ENCODE measurements around the gene ANKS1B.
"Not testable (repeated sequence)": the region's sequence is repeated elsewhere in the genome, so short reads cannot be mapped to it uniquely, and the experiment has no call there.

Gene ANKS1B

GRCh38 chr12:98783420-98783819, 1201.3 kb downstream of the ANKS1B start:
- no peak for DNase-seq

GRCh38 chr12:98780261-98780660, 1204.5 kb downstream of the ANKS1B start:
- DNase-seq, result no peak

DNA sequence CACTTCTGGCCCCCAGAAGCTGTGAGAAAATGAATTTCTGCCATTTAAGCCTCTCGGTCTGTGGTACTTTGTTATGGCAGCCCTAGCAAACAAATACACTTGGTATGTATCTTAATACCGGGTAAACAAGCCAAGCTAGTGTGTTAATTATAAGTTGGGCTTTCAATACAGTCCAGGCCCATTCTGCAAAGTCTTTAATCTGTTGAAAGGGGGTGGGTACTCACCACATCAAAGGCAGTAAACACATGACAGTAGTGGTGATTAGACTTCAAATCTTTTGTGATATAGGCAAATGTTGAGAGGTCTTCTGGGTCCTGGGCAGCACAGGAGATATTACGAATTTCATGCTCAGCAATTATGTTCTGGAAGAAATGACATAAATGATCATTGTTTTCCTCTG, 1211.9 kb downstream of the ANKS1B start:
- DNase-seq, result no peak

GRCh38 chr12:98771811-98772752, 1212.7 kb downstream of the ANKS1B start:
- DNase-seq, result no peak

GRCh38 chr12:98770230-98770629, 1214.5 kb downstream of the ANKS1B start:
- no peak for DNase-seq

DNA sequence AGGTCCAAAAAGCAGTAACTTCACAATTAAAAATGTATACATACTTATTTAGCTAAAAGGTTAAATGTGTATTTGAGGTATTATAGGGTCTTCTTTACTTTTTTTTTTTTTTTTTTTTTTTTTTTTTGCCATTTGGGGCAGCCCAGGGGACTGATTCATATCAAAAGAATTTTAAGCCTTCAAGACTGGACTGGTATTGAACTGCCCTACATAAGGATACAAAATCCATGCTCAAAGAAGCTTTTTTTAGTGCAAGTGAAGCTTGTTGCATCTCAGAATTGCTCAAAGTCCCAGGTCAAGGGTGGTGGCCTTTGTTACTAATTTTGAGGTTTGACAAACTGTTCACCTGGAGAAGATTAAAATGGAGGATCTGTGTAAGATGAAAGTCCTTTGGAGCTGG, 1215.7 kb downstream of the ANKS1B start:
- no peak for DNase-seq

DNA sequence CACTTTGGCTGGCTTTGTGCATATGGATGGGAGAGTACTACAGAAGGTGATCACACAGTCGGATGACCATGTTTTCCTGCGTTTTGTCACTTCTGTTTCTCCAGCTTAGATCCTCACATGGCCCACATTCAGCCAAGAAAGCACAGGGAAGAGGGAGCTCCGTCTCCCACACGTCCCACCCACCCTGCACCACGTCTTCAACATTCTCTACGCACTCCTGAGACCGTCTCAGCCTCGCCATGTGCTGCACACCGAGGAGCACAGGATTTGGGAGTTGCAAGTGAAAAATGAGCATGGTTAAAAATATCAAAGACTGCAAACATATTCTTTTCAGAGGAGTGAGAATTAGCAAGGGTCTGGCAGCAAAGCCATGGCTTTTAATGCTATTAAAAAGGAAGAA, 1217.5 kb downstream of the ANKS1B start:
- DNase-seq, result no peak

- DNase-seq, result no peak
Observed at GRCh38 chr12:98763656-98764055, 1221.1 kb downstream of the ANKS1B start.

DNA sequence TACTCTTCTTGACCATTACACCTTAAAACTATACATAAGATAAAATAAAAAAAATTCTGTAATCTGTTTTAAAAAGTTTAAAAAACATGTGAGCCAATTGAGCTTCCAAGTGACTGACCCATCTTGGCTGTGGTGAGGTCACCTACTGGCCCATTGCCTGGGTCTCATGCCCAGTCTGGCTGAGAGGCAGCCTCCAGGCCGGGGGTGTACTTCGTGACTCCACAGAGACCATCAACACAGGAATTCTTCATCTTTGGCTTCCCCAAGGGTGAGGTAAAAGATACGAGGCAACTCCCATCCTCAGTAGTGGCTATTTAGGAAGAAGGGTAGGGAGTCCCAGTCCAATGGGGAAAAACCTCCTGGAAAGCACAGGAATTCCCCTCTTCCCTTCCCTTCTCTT, 1226.4 kb downstream of the ANKS1B start:
- DNase-seq, result no peak

DNA sequence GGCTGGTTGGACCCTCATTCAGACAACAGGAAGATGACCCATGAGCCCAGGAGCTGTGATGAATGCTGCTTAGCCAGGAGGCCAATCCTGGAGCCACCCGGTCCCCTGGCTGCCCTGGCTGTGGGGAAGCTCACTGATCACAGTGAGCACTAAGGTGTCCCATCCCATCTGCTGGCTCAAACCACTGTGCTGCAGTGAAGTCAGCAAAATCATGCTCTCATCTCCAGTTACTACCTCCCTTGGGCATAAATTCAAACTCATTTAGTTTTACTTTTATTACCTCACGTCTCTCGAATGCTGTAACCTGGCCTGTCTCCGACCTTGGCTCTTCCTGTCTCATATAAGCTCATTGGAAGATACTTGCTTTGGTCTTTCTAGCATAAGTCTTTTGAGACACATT, 1227.3 kb downstream of the ANKS1B start:
- DNase-seq, result no peak

DNA sequence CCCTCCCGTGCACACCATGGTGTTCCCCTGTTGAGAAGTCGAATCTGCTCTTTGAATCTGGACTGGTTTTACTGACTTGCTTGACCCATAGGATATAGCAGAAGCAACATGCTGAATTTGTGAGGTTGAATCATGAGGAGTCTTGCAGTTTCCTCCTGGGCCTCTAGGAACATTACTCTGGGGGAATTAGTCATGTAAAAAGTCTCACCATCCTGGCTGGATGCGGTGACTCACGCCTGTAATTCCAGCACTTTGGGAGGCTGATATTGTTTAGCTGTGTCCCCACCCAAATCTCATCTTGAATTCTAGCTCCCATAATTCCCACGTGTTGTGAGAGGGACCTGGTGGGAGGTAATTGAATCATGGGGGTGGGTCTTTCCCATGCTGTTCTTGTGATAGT, 1228.9 kb downstream of the ANKS1B start:
- DNase-seq, result not testable (repeated sequence)

- DNase-seq, result peak; percentile 62
Observed at GRCh38 chr12:98754095-98754494, 1230.6 kb downstream of the ANKS1B start.

GRCh38 chr12:98752726-98753125, 1232.0 kb downstream of the ANKS1B start:
- no peak for DNase-seq

DNA sequence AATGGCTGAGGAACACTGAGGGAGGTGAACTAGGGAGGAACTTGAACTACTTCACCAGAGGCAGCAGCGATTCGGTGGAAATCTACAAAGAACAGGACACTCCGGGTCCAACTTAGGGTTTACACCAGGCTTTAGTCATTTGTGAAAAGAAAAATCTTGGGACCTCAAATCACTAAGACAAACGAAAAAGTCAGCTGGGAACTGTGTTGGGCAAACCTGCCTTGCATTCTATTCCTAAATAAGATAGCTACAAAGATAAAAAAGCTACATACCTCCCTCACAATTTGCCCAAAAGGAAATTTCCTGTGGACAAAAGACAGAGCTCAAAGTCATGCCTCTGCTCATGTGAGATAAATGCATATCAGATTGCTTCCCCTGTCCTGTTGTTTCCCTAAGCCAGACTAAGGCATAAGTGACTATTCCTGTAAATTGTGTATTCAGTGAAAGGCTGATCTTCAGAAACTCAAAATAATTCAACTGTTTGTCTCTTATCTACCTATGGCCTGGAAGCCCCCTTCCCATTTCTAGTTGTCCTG, 1233.1 kb downstream of the ANKS1B start:
- no peak for DNase-seq

DNA sequence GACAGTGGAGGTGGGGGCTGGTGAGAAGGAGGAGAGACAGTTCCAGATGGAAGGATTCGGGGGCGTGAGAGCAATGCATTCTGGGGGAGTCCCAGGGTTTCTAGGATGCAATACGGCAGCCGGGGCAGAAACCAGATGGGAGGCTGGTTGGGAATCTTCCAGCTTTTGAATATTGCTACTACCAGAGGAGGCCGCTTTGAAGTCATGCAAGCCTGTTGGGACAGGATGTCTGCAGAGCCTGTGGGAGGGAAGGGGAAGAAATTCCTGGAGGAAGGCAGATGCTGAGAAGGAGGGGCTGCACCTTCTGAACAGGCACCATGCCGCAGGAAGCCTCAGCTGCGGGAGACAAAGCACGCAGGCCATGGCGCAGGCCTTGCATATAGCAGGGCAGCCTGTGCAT, 1234.2 kb downstream of the ANKS1B start:
- DNase-seq, result no peak

DNA sequence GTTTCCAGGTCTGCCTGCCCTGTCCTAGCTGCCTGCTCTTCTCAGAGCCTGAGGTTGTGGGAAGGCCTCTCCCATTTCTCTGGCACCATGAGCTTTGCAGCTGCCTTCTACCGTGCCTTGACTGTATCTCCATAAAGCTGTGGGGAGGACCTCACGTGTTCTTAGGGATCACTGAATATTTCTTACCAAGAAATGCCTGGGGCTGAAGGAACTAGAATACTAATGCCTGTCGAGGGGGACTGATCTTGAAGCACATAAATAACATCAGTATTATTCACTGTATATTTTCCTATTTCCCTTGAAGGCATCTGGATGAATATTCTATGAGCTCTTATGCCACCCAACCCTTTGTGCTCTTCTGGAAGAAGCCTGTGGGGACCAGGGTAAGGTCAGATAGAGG, 1236.3 kb downstream of the ANKS1B start:
- DNase-seq, result no peak

DNA sequence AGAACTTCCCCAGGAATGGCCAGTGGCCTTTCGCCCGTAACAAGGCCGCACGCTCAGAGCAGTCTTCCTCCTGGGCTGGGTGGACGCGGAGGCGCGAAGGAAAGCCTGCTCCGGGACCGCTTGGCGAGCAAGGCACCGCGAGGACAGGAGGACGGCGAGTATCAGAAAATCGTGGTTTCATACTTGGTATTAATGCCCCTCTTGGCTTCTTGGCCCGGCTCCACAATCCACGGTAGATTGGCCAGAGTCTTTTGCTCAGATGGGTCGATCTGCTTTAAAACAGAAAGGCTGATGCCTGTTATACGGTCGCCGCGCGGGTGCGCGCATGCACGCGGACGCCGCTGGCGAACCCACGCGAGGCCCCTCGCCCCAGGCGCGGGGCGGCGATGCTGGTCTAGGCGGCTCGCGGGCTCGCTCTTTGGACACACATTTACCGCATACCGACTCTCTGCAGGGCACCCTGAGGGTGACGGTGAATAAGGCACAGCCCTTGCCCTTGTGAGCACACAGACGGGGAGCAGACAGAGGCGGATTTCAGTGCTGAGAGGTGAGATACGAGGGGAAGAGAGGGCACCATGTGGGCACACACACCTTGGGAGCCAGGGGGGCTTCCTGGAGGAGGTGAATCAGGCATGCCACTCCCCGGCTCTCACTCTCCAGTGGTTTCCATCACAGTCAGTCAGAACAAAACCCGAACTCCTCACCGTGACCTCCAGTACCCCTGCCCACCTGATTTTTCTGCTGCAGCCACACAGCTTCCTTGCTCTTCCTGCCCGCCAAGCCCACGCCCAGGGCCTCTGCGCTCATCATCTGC, 1239.0 kb downstream of the ANKS1B start:
- DNase-seq, result peak; percentile 52

- DNase-seq, result no peak
Observed at GRCh38 chr12:98744680-98745079, 1240.1 kb downstream of the ANKS1B start.

- DNase-seq, result peak; percentile 52
Observed at GRCh38 chr12:98743362-98743953, 1241.3 kb downstream of the ANKS1B start.

DNA sequence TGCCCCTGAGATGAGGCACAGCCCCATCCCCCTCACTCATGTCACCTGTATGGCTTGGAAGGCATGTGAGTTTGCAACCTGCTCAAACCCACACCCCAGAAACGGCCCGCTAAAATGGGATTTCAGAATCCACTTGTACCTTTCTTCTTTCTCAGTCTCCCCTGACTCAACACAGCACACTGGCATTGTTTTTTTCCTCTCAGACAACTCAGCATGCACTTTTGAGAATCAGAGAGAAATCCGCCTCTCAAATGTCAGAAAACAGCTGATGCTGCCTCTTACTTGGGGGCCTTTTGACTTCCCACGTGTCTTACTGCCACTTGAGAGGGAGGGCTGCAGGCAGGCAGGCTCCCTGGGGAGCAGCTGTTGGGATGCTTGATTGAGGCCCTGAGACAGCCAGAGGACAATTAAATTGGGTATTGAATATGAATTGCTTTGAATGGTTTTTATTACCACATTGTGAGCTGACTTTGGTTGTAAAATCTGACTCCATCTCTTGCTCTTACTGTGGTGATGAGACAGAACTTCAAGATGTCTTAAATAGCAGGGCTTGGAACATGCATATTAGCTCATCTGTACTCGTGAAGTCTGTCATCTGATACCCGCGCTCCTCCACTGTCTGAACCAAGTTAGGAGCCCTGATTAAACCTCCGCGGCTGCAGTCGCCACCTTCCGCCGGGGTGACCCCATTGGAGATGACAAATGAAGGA, 1243.0 kb downstream of the ANKS1B start:
- DNase-seq, result peak; percentile 41

DNA sequence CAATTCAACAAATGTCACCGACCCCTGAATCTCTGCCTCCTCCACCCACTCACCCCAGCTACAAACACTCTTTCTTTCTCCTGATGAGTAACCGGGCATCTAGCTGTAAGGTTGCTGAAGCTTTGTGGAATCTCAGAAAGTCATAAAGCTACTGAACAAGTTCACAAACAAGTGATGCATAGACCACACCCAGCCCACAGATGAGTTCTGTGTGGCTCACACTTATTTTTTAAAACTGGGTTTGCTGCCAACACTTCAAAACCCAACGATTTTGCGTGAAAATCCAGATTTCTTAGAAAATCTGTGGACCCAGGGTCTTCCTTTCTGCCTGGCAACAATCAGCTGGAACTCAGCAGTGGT, 1243.6 kb downstream of the ANKS1B start:
- no peak for DNase-seq

DNA sequence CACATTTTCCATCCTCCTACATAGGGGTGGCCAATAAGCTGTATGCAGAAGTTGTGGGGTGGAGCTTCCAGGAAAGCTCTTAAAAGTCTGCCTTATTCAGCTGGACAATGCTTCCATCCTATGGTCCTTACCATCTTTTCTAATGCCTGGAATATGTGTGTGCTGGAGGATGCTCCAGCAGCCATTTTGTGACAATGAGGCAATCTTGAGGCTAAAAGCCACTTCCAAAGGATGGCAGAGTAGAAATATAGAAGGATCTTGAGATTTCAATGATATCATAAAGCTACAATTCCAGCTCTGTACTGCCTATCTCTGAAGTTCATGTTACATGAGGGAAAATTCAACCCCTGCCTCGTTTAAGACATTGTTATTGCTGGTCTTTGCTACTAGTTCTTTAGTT, 1244.0 kb downstream of the ANKS1B start:
- DNase-seq, result no peak

GRCh38 chr12:98738539-98738938, 1246.2 kb downstream of the ANKS1B start:
- DNase-seq, result no peak

All from NCI-H69 (cell line).